HG03066 (cell line): Measurements from ENCODE around the gene PCMTD2.

Source experiments
- ATAC-seq: cut with Tn5 transposase; IDR thresholded peaks from one replicate; pipeline ENCODE4 v1.9.1; 2021; ENCODE audit warnings: low read depth; ENCODE audit not compliant: unreplicated experiment

The PCMTD2 gene

GRCh38 chr20:64238115-64238825 is 17.3 kb upstream of the PCMTD2 start:
- no peak for ATAC-seq

- no peak for ATAC-seq
Observed at GRCh38 chr20:64238851-64239387, 16.6 kb upstream of the PCMTD2 start.

GRCh38 chr20:64239449-64240242 is 15.9 kb upstream of the PCMTD2 start:
- no peak for ATAC-seq

- ATAC-seq = no peak
Observed at GRCh38 chr20:64240243-64241015, 15.1 kb upstream of the PCMTD2 start.

- no peak for ATAC-seq
Observed at GRCh38 chr20:64241061-64241460, 14.5 kb upstream of the PCMTD2 start.

- ATAC-seq = no peak
Observed at GRCh38 chr20:64242003-64242796, 13.3 kb upstream of the PCMTD2 start.

GRCh38 chr20:64242797-64243475 is 12.6 kb upstream of the PCMTD2 start:
- ATAC-seq = no peak

- no peak for ATAC-seq
Observed at GRCh38 chr20:64244281-64244805, 11.2 kb upstream of the PCMTD2 start.

- no peak for ATAC-seq
Observed at GRCh38 chr20:64244870-64245603, 10.5 kb upstream of the PCMTD2 start.

- ATAC-seq = no peak
Observed at GRCh38 chr20:64245746-64246595, 9.6 kb upstream of the PCMTD2 start.

GRCh38 chr20:64246616-64247306 is 8.8 kb upstream of the PCMTD2 start:
- ATAC-seq = no peak

GRCh38 chr20:64247307-64247618 is 8.3 kb upstream of the PCMTD2 start:
- ATAC-seq = no peak

GRCh38 chr20:64247970-64248841 is 7.3 kb upstream of the PCMTD2 start:
- no peak for ATAC-seq

- ATAC-seq = no peak
Observed at GRCh38 chr20:64250027-64250426, 5.5 kb upstream of the PCMTD2 start.

GRCh38 chr20:64253000-64253383 is 2.6 kb upstream of the PCMTD2 start:
- no peak for ATAC-seq

- ATAC-seq = no peak
Observed at GRCh38 chr20:64253443-64253842, 2.1 kb upstream of the PCMTD2 start.

- no peak for ATAC-seq
Observed at GRCh38 chr20:64254156-64254555, 1.4 kb upstream of the PCMTD2 start.
